Astrocyte of the cerebellum (primary cell): ENCODE measurements around the gene KRTAP4-16.
"Not testable (repeated sequence)": the region's sequence is repeated elsewhere in the genome, so short reads cannot be mapped to it uniquely, and the experiment has no call there.

Experiments
- DNase-seq: peaks from one replicate; pipeline ENCODE4 v3.0.0-alpha.2; 2011; ENCODE audit warnings: low read depth
- H3K4me3 ChIP-seq: 2 replicates; pipeline ENCODE4 v1.5.1; 2011; ENCODE audit warnings: mild to moderate bottlenecking, low read depth, low read length, moderate library complexity
- in situ Hi-C: cut with HindIII; loops from 2 replicates; pipeline ENCODE4 v1.10.0; 2017; ENCODE audit warnings: low sequenced_read_pairs
- TF ChIP-seq, protein P1 (sequence below): IDR thresholded peaks from 2 replicates; pipeline ENCODE4 v1.5.1; 2012; ENCODE audit warnings: low read length, low read depth, moderate library complexity, mild to moderate bottlenecking; ENCODE audit errors: missing control alignments

Gene KRTAP4-16

DNA sequence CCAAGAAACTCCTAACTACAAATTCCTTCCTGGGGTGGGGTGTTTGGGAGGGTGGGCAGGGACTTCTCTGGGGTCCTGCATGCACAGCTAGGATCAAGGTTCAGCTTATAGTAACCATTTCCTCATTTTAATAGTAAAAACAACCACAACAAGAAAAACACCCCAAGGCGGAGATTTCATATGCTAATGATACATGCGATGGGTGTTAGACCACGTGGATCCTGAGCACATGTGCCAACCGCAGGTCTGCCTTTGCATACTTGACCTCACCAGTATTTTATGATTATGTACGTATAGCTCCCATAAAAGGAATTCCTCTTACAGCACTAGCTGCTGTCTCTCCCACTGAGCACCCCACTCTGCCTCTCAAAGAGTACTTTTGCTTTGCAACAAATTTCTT, 14.3 kb upstream of the KRTAP4-16 start:
- no peak for DNase-seq
- no peak overlapping the region for H3K4me3 ChIP-seq
- in situ Hi-C loops, result no loop called here
- TF ChIP-seq, protein P1, sequence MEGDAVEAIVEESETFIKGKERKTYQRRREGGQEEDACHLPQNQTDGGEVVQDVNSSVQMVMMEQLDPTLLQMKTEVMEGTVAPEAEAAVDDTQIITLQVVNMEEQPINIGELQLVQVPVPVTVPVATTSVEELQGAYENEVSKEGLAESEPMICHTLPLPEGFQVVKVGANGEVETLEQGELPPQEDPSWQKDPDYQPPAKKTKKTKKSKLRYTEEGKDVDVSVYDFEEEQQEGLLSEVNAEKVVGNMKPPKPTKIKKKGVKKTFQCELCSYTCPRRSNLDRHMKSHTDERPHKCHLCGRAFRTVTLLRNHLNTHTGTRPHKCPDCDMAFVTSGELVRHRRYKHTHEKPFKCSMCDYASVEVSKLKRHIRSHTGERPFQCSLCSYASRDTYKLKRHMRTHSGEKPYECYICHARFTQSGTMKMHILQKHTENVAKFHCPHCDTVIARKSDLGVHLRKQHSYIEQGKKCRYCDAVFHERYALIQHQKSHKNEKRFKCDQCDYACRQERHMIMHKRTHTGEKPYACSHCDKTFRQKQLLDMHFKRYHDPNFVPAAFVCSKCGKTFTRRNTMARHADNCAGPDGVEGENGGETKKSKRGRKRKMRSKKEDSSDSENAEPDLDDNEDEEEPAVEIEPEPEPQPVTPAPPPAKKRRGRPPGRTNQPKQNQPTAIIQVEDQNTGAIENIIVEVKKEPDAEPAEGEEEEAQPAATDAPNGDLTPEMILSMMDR, result no peak

DNA sequence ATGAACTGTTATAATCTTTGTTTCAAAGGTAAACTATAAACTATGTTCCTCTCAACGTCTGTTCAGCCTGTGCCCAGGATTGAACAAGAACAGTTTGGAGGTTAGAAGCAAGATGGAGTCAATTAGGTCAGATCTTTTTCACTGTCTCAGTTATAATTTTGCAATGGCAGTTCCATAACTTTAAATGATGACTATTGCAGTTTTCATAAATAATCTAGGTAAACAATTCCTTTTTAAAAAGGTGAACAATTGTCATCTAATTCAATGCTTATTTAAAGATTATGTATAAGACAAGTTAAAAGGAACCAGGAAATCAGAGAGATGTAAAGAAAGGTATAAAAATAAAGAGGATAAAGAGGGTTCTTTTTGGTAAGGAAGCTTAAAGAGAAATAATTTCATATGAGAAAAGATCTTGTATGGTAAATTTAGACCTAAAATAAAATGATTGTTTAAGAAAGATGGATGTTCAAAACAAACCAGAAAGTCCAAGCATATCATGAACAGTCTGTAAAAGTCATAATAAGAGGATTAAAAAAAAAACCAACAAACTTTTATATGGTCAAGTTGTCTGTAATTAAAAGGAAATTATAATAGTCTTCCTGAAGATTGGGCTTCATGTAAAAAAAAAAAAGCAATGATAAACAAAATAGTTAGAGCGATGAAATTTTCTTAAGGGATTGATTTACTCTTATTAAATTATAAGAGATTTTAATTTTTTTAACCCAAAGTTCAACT, 9.3 kb upstream of the KRTAP4-16 start:
- H3K4me3 ChIP-seq, result no peak overlapping the region
- no peak for DNase-seq
- TF ChIP-seq, protein P1, result no peak
- in situ Hi-C loops, result no loop called here

DNA sequence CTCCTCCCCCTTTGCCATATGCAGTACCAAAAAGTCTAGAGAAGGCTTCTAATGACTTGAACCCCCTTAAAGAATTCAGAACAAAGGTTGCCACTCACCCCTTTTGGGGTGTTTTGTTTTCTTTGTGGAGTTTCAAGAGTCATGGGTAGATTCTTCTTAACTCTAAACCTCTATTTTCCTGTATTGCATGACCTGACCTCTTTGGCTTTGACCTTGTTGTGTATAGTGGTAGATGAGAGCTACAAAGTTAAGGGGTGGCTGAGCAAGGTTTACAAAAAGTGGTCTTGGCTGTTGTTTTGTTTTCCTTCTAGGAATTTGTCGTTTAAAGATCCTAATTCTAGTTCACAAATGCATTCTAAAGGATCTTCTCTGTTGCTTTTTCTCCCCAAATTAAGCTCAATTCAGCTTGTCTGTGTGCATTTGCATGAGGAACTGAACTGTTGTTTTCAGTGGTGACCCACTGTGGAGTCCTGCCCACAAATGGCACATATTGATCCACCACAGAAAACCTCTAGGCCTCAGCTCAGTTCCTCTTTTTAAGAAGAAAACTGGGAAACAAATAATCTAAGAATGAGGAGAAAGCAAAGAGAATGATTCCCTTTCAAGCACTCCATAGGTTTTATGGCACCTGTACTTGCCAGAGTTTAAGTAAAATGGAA, 6.8 kb upstream of the KRTAP4-16 start:
- H3K4me3 ChIP-seq, in situ Hi-C loops, DNase-seq: not testable (repeated sequence)

DNA sequence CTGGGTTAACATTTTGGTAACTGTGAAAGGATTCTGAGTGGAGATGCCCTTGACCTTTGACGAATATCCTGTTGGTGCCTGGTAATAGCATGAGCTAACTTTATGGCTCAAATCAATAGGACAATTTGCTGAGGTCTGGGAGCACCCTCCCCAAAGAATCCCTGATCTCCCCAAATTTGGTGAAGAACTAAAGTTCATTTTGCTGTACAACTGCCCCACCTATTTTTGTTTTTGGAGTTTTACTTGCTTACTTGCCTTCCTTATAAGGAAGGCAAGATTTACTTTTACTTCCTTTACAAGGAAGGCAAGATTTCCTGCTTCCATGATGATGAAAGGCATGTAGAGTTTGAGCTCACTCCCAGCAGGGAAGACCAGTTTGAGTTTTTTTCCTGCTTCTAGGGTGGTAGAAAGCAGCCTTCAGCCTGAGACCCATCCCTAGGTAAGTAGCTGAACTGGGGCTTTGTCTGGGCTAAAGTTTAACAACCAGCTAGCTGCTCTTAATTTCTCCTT, 6.0 kb upstream of the KRTAP4-16 start:
- H3K4me3 ChIP-seq, result no peak overlapping the region
- in situ Hi-C loops, result no loop called here
- TF ChIP-seq, protein P1, result no peak
- DNase-seq, result no peak

DNA sequence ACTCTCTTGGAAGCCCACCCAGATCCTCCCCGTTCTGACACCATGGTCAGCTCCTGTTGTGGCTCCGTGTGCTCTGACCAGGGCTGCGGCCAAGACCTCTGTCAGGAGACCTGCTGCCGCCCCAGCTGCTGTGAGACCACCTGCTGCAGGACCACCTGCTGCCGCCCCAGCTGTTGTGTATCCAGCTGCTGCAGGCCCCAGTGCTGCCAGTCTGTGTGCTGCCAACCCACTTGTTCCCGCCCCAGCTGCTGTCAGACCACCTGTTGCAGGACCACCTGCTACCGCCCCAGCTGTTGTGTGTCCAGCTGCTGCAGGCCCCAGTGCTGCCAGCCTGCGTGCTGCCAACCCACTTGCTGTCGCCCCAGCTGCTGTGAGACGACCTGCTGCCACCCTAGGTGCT, 3.3 kb upstream of the KRTAP4-16 start, which contains the start of gene KRTAP4-9:
TSS of gene KRTAP4-9 (plus strand) at position 43 of the 400 bp plus-strand sequence. CDS start at position 43, 0 bp downstream.
- in situ Hi-C loops, H3K4me3 ChIP-seq, DNase-seq: not testable (repeated sequence)

DNA sequence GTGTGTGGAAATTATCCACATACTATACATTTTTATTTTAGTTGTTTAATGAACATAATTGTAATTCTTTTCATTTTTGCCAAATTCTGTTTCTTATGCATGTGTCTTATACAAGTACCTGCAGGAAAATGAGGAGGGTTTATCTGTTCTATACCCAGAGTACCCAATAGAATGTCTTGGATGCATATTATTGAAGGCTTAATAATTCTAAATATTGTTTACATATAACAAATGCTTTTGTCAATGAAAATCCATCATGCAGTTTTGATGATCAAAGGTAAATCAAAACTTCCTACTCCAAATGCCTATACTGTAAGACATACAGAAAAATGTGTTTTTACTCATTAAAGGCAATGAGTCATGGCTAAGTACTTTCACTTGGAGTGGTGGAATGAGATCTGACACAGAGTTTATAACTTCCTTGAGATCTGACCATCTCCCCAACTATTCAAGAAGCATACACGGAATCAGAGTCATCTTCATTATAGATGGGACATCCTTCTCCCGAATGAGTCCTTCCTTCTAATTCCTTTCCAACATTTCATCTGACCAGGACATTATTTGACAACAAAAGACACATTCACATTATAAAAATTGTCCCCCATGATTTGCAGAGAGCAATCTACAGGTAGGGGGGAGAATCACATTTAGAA, 2.5 kb upstream of the KRTAP4-16 start:
- in situ Hi-C loops, DNase-seq, H3K4me3 ChIP-seq: not testable (repeated sequence)

DNA sequence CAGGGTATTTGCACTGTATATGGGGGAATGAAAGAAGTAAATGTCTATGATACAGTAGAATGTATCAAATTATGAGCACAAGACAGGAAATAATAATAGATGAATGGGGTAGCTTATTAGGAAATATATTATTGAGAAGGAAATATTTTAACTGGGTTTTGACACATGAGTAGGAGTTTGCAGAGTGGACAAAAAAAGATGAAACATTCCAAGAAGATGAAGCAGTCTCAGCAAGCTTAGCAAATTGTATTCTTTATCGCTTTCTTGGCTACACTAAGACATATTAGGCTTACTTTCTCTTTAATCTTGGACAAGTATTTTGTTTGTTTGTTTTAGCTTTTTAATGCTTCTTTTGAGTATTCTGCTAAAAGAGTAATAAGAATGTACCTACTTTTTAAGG, 1.9 kb upstream of the KRTAP4-16 start:
- no peak overlapping the region for H3K4me3 ChIP-seq
- in situ Hi-C loops, result no loop called here
- no peak for DNase-seq
- TF ChIP-seq, protein P1, result no peak

DNA sequence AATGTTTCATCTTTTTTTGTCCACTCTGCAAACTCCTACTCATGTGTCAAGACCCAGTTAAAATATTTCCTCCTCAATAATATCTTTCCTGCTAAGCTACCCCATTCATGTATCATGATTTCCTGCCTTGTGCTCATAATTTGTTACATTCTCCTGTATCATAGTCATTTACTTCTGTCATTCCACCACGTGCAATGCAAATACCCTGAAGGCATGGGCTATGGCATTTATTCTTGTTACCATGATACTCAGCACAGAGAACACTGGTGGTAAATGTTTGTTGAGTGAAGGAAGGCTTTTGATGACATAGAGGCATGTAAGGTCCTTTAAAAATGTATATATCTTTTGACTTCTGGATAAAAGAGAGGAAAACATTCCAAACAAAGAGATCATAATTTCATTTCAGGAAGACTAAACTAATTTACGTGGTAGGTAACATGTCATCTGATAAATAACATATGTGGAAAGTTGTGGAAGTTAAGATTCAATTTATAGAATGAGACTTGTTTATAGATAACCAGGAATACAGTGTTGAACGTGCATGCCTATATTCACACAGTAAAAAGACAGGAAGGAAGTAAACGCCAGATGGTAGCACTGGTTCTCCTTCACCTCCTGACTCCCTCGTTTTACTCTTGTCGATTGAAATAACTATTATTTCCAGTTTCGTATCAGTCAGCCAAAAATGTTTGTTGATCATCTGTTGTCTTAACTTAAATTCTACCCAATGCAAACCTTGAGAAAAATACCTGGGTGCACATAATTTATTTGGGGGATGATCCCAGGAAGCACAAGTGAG, 2.1 kb downstream of the KRTAP4-16 start:
- in situ Hi-C loops, H3K4me3 ChIP-seq, DNase-seq: not testable (repeated sequence)
